HEK293 (cell line): ENCODE results near the gene SENP1.

ENCODE experiments used
- CTCF ChIA-PET: fragments of 350-600 bp; formaldehyde crosslinking; extraction: SDS; loops from one replicate; lab custom pipeline; 2021; ENCODE audit warnings: antibody characterized with exemption; lab: Yijun Ruan, JAX
- POLR2A ChIA-PET: fragments of 300-600 bp; formaldehyde crosslinking; extraction: SDS; loops from one replicate; lab custom pipeline; 2020; ENCODE audit warnings: antibody characterized with exemption, inconsistent platforms; lab: Yijun Ruan, JAX
- H3K27ac ChIP-seq: fragments of 200-500 bp; sonication (Bioruptor generic); 2 replicates; pipeline ENCODE4 v1.5.1; 2014; ENCODE audit warnings: low read depth, low read length, control low read depth, inconsistent platforms; ENCODE audit errors: extremely low read depth
- H3K36me3 ChIP-seq, 2 experiments: fragments of 200-500 bp in 1 of 2; sonication (Bioruptor generic) in 1 of 2; 1 replicate in 1 of 2; 2 replicates in 1 of 2; pipeline ENCODE4 v1.5.1; 2014 to 2017; ENCODE audit warnings: inconsistent platforms in 2 of 2, low read length in 2 of 2; ENCODE audit not compliant: control insufficient read depth in 2 of 2, insufficient read depth in 1 of 2
- H3K4me1 ChIP-seq: fragments of 200-500 bp; sonication (Bioruptor generic); 2 replicates; pipeline ENCODE4 v1.5.1; 2014; ENCODE audit warnings: mild to moderate bottlenecking, low read length, inconsistent platforms; ENCODE audit not compliant: control insufficient read depth, insufficient read depth
- H3K4me3 ChIP-seq: 2 replicates; pipeline ENCODE4 v1.5.1; 2011; ENCODE audit warnings: low read depth, mild to moderate bottlenecking, control low read depth, low read length, moderate library complexity
- H3K9me3 ChIP-seq: fragments of 200-500 bp; sonication (Bioruptor generic); 2 replicates; pipeline ENCODE4 v1.5.1; 2014; ENCODE audit warnings: low read depth, low read length, inconsistent platforms; ENCODE audit not compliant: control insufficient read depth, insufficient read depth
- KLF9 ChIP-seq: fragments of 450-650 bp; formaldehyde crosslinking; IDR thresholded peaks from 2 replicates; pipeline ENCODE4 v1.5.1; 2016; ENCODE audit warnings: missing biosample characterization, missing genetic modification characterization, low read depth
- PATZ1 ChIP-seq: fragments of 450-650 bp; formaldehyde crosslinking; IDR thresholded peaks from 2 replicates; pipeline ENCODE4 v1.5.1; 2016; ENCODE audit warnings: missing biosample characterization, missing genetic modification characterization
- SETDB1 ChIP-seq: IDR thresholded peaks from one replicate; pipeline ENCODE4 v1.6.1; 2017; ENCODE audit warnings: mild to moderate bottlenecking, low read length, moderate library complexity, mixed read lengths; ENCODE audit not compliant: insufficient read length
- YY1 ChIP-seq: fragments of 450-650 bp; formaldehyde crosslinking; IDR thresholded peaks from 2 replicates; pipeline ENCODE4 v1.5.1; 2018; ENCODE audit warnings: missing biosample characterization, missing genetic modification characterization
- ZBTB17 ChIP-seq: fragments of 450-650 bp; formaldehyde crosslinking; IDR thresholded peaks from 2 replicates; pipeline ENCODE4 v1.5.1; 2016; ENCODE audit warnings: missing biosample characterization, missing genetic modification characterization
- ZFP69B ChIP-seq: fragments of 450-650 bp; formaldehyde crosslinking; IDR thresholded peaks from 2 replicates; pipeline ENCODE4 v1.5.1; 2016; ENCODE audit warnings: missing biosample characterization, missing genetic modification characterization
- ZNF114 ChIP-seq: fragments of 450-650 bp; formaldehyde crosslinking; IDR thresholded peaks from 2 replicates; pipeline ENCODE4 v1.5.0; 2017; ENCODE audit warnings: missing biosample characterization, missing genetic modification characterization
- ZNF239 ChIP-seq: fragments of 450-650 bp; formaldehyde crosslinking; IDR thresholded peaks from 2 replicates; pipeline ENCODE4 v1.5.1; 2016; ENCODE audit warnings: missing biosample characterization, missing genetic modification characterization
- ZNF274 ChIP-seq, 2 experiments: fragments of 200-500 bp in 1 of 2; fragments of 450-650 bp in 1 of 2; sonication (Bioruptor generic) in 1 of 2; formaldehyde crosslinking in 1 of 2; IDR thresholded peaks; 2 replicates each; pipeline versions ENCODE4 v1.5.1 to v1.6.1; 2014 to 2016; ENCODE audit warnings: borderline replicate concordance in 1 of 2, inconsistent platforms in 1 of 2, low read length in 1 of 2, missing biosample characterization in 1 of 2, missing genetic modification characterization in 1 of 2
- ZNF311 ChIP-seq: fragments of 450-650 bp; formaldehyde crosslinking; IDR thresholded peaks from 2 replicates; pipeline ENCODE4 v1.5.1; 2017; ENCODE audit warnings: missing biosample characterization, missing genetic modification characterization, borderline replicate concordance
- ZNF398 ChIP-seq: fragments of 450-650 bp; formaldehyde crosslinking; IDR thresholded peaks from 2 replicates; pipeline ENCODE4 v1.5.1; 2017; ENCODE audit warnings: missing biosample characterization, missing genetic modification characterization
- ZNF423 ChIP-seq: fragments of 450-650 bp; formaldehyde crosslinking; IDR thresholded peaks from 2 replicates; pipeline ENCODE4 v1.5.1; 2016; ENCODE audit warnings: missing biosample characterization, missing genetic modification characterization
- ZNF449 ChIP-seq: fragments of 450-650 bp; formaldehyde crosslinking; IDR thresholded peaks from 2 replicates; pipeline ENCODE4 v1.5.1; 2017; ENCODE audit warnings: missing biosample characterization, mild to moderate bottlenecking, missing genetic modification characterization, moderate library complexity
- ZNF488 ChIP-seq: fragments of 450-650 bp; formaldehyde crosslinking; IDR thresholded peaks from 2 replicates; pipeline ENCODE4 v1.5.1; 2016; ENCODE audit warnings: missing biosample characterization, missing genetic modification characterization
- ZNF518A ChIP-seq: fragments of 450-650 bp; formaldehyde crosslinking; conservative IDR thresholded peaks from 2 replicates; pipeline ENCODE4 v1.5.1; 2016; ENCODE audit warnings: low read depth, missing biosample characterization, missing genetic modification characterization
- ZNF580 ChIP-seq: fragments of 450-650 bp; formaldehyde crosslinking; IDR thresholded peaks from 2 replicates; pipeline ENCODE4 v1.5.1; 2016; ENCODE audit warnings: missing biosample characterization, missing genetic modification characterization
- ZNF624 ChIP-seq: fragments of 450-650 bp; formaldehyde crosslinking; IDR thresholded peaks from 2 replicates; pipeline ENCODE4 v1.5.1; 2017; ENCODE audit warnings: missing biosample characterization, missing genetic modification characterization
- ZNF830 ChIP-seq: fragments of 450-650 bp; IDR thresholded peaks from 2 replicates; pipeline ENCODE4 v1.5.0; 2018; ENCODE audit warnings: missing biosample characterization, missing genetic modification characterization, low read depth, mild to moderate bottlenecking, moderate library complexity

The SENP1 gene

GRCh38 chr12:48027183-48028002 lies 78.5 kb downstream of the SENP1 start:
- H3K4me3 ChIP-seq = no peak overlapping the region
- CTCF ChIA-PET = interaction anchor here (0.6 to 1.1 kb wide), 3 partner anchors 13 to 82 kb away, joined by 3 read pairs; no protein-coding TSS in a partner anchor
- no peaks in the 10 kb centered on the region for H3K36me3 ChIP-seq
- no peak overlapping the region for H3K27ac ChIP-seq
- H3K4me1 ChIP-seq = peaks cover 38% of the 10 kb centered on the region
- POLR2A ChIA-PET = no interaction called here
- no peaks in the 10 kb centered on the region for H3K9me3 ChIP-seq
- TF ChIP-seq ZNF274 (IDR thresholded peaks at IDR 0.05; ENCODE audit: low read length) = no peak
- TF ChIP-seq ZNF274 (tag by site-specific recombination; IDR thresholded peaks at IDR 0.05; ENCODE audit: borderline replicate concordance) = no peak
- no peak for TF ChIP-seq ZNF311
- TF ChIP-seq PATZ1 (tag by site-specific recombination) = no peak
- TF ChIP-seq ZNF488 (tag by site-specific recombination) = no peak
- TF ChIP-seq ZBTB17 (tag by site-specific recombination) = no peak
- no peak for TF ChIP-seq ZNF624 (tag by site-specific recombination)
- TF ChIP-seq YY1 = no peak
- TF ChIP-seq ZNF449 = no peak
- no peak for TF ChIP-seq ZNF518A
- no peak for TF ChIP-seq ZNF830 (tag by site-specific recombination)
- TF ChIP-seq KLF9 (tag by site-specific recombination) = no peak
- no peak for TF ChIP-seq ZNF239 (tag by site-specific recombination)
- no peak for TF ChIP-seq ZNF580 (tag by site-specific recombination)
- no peak for TF ChIP-seq ZNF114 (tag by site-specific recombination)
- no peak for TF ChIP-seq ZNF398 (tag by site-specific recombination)
- no peak for TF ChIP-seq ZFP69B (tag by site-specific recombination)
- no peak for TF ChIP-seq ZNF423 (tag by site-specific recombination)
- TF ChIP-seq SETDB1 = no peak
